GM21717 (cell line): Measurements from ENCODE around the gene LAMB1.
"Not testable (repeated sequence)": the region's sequence is repeated elsewhere in the genome, so short reads cannot be mapped to it uniquely, and the experiment has no call there.

Experiments
- ATAC-seq: cut with Tn5 transposase; IDR thresholded peaks from one replicate; pipeline ENCODE4 v1.9.1; 2021; ENCODE audit warnings: mild to moderate bottlenecking, moderate library complexity; ENCODE audit not compliant: unreplicated experiment

Gene LAMB1

GRCh38 chr7:107922886-107923285 is 80.1 kb downstream of the LAMB1 start:
- no peak for ATAC-seq

- ATAC-seq = not testable (repeated sequence)
These were observed 81.1 kb downstream of the LAMB1 start for GRCh38 chr7:107921826-107922225.

- ATAC-seq = no peak
These were observed 82.8 kb downstream of the LAMB1 start for GRCh38 chr7:107920048-107920772.

GRCh38 chr7:107918948-107919347 is 84.0 kb downstream of the LAMB1 start:
- ATAC-seq = no peak

DNA sequence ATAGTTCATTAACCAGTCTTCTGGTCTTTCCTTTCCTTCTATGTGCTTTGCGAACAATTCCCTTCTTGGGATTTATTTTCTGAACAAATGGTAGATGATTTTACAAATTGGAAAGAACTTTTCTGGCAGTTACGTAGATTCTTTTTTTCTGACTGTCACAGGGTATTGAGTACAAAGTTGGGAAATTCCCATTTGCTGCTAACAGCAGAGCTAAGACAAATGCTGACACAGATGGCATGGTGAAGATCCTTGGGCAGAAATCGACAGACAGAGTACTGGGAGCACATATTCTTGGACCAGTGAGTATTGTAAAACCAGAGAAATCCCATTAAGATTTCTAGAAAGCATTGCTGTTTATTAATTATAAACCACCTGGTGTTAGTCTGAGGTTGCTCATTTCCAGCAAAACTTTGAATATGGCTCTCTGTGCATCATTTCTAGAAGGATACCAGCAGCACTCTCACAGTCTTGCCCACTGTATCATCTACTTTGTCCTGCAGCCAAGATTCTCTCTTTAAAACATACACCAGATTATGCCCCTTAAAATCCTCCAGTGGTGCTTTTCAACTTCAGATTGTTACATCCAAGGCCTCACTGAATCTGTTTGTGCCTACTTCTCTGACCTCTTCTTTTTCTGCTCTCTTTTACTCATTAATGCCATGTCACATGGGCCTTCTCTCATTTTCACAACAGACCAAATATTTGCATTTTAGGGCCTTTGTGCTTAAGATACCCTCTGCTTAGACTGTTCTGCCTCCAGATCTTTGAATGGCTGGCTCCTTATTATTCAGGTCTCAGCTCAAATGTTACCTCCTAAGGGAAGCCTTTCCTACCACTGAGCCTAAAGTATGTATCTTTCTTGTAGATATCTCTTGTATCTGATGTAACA is 85.0 kb downstream of the LAMB1 start:
- peak; percentile 83 for ATAC-seq

DNA sequence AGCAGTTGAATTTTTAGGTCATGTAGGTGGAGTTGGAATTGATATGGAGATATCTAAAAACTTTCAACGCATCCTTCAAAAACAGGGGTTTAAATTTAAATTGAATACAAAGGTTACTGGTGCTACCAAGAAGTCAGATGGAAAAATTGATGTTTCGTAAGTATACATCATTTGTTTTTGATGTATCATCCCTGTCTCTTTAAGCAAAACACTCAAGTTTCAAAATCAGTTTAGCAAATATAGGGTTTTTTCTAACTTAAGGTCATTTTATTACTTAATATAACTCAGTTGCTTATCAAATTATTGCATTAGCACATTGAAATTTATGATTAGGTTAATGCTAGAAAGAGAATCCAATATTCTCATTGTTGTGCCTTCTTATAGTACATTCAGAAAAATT is 87.4 kb downstream of the LAMB1 start:
- ATAC-seq = no peak

- no peak for ATAC-seq
These were observed 88.1 kb downstream of the LAMB1 start for GRCh38 chr7:107914831-107915230.

GRCh38 chr7:107913851-107914250 is 89.1 kb downstream of the LAMB1 start:
- ATAC-seq = no peak

DNA sequence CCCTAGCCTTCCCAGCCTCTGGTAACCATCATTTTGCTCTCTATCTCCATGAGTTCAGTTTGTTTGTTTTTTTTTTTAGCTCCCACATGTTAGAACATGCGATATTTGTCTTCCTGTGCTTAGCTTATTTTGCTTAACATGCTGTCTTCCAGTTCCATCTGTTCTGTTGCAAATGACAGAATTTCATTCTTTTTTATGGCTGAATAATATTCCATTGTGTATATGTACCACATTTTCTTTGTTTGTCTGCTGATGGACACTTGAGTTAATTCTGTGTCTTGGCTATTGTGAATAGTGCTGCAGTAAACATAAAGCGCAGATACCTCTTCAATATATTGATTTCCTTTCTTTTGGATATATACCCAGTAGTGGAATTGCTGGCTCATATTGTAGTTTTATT is 91.0 kb downstream of the LAMB1 start:
- no peak for ATAC-seq

GRCh38 chr7:107909445-107909844 is 93.5 kb downstream of the LAMB1 start:
- no peak for ATAC-seq

GRCh38 chr7:107907790-107908189 is 95.2 kb downstream of the LAMB1 start:
- ATAC-seq = no peak

GRCh38 chr7:107902381-107902780 is 100.6 kb downstream of the LAMB1 start:
- ATAC-seq = no peak

GRCh38 chr7:107900496-107901015 is 102.4 kb downstream of the LAMB1 start:
- ATAC-seq = no peak

DNA sequence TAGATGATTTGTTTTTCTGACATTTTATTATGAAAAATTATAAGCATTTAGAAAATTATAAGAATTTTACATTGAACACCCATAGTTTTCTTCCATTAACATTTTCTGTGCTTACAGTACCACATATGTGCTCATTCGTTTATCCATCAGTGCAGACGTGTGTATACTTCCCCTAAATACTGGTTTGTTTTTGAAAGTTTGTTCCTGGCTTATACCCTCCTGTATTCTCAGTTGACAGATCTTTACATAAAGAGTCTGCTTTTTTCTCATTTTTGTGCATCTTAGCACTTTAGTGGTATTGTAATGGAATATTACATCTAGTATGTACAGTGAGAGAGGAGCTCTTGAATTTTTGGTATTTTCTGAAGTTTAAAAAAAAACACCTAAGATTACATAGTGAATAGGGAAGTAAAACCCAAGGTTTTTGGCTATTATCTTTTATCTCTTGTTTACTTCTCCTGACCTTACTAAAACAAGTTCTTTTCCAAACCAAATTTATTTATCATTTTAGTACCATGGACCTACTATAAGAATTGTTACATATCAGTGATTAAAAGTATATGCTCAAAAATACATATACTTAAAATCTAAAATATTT is 103.9 kb downstream of the LAMB1 start:
- no peak for ATAC-seq

- not testable (repeated sequence) for ATAC-seq
These were observed 110.6 kb downstream of the LAMB1 start for GRCh38 chr7:107892367-107892741.

DNA sequence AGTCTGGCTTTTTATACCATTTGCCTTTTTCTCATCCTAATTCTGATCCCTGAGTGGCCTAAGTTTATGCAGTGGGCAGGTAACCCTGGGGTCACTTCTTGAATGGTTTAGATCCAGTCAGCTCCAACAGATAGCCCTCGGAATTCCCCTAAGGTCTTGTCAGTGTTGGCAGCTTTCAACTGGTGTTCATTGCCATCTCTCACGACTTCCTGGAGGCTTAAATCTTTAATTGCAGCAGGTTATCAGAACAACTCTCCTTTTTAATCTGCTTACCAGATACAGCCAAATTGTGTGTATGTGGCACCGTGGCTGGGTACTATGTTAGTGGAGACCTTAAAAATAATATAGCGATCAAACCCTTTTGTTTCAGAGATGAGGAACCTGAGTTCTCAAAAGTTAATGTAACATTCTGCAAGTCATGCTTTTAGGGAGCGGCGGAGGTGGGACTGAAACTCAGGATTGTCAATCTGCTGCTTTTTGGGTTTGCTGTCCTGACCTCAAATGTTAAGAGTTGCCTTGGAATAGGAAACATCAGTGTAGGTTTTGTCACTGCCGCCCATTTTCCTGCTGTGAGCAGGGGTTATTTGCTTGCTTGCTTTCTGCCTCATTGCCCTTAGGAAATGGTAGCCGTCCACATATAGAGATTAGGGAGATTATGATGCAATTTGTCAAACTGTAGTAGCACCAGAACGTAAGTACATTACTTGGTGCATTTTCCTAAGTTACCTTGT is 111.2 kb downstream of the LAMB1 start:
- ATAC-seq = peak; percentile 25

- peak; percentile 99 for ATAC-seq
These were observed 111.9 kb downstream of the LAMB1 start, which contains the start of gene DLD for GRCh38 chr7:107890962-107891635. TSS of gene DLD (plus strand) at chr7:107891183. CDS start at chr7:107891251, 68 bp downstream.

DNA sequence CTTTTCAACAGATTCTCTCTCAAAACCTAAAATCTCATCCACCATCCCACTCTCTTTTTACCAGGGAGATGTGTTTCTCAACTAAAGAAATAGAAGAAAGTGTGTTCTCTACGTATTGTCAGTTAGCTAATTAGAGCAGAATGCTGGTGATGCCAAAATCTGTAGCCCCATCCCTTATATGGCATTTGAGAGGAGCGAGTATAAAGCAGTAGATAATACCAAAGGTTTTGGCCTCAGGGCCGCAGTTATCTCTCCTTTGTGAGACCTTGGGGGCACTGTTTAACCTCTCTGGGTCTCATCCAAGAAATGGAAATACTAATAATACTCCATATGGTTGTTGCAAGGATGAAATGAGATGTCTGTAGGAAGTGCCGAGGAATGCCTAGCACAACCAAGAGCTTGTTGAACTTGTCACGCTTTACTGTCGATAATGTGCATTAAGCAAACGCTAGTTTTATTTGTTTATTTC is 112.4 kb downstream of the LAMB1 start:
- peak; percentile 3 for ATAC-seq

- no peak for ATAC-seq
These were observed 113.0 kb downstream of the LAMB1 start for GRCh38 chr7:107889992-107890391.

- not testable (repeated sequence) for ATAC-seq
These were observed 115.1 kb downstream of the LAMB1 start for GRCh38 chr7:107887827-107888226.
